ENCODE measurements around the gene PRKACB. TPM values are rescaled to one million over a fixed set of nuclear protein-coding genes. Genes with fewer than 3 reads are reported as not detected.
A peak's percentile ranks its signal among the peaks of the same experiment; 100 is the strongest.

The PRKACB gene
- total RNA-seq (2014; rRNA removed; shearing (Covaris generic)) = 12.5 and 14.6 TPM in 2 replicates

GRCh38 chr1:84143796-84144565, at the start of gene PRKACB:
Gene PRKACB (plus strand): TSS chr1:84144271. CDS start chr1:84144362, 91 bp downstream.
- DNase-seq (ENCODE audit: low spot score) = no peak

- DNase-seq (ENCODE audit: low spot score) = no peak
Measured at GRCh38 chr1:84095308-84095707, 48.8 kb upstream of the PRKACB start.

- no peak for DNase-seq (ENCODE audit: low spot score)
Measured at GRCh38 chr1:84096176-84096575, 47.9 kb upstream of the PRKACB start.

- DNase-seq (ENCODE audit: low spot score) = no peak
Measured at GRCh38 chr1:84101204-84101603, 42.9 kb upstream of the PRKACB start.

- DNase-seq (ENCODE audit: low spot score) = peak; percentile 84
Measured at GRCh38 chr1:84103197-84103992, 40.7 kb upstream of the PRKACB start.

GRCh38 chr1:84107538-84107937, 36.5 kb upstream of the PRKACB start:
- DNase-seq (ENCODE audit: low spot score) = peak; percentile 53

- DNase-seq (ENCODE audit: low spot score) = no peak
Measured at GRCh38 chr1:84107955-84108354, 36.1 kb upstream of the PRKACB start.

GRCh38 chr1:84108900-84109578, 35.0 kb upstream of the PRKACB start:
- DNase-seq (ENCODE audit: low spot score) = no peak

GRCh38 chr1:84110629-84111028, 33.4 kb upstream of the PRKACB start:
- DNase-seq (ENCODE audit: low spot score) = no peak

GRCh38 chr1:84116558-84116957, 27.5 kb upstream of the PRKACB start:
- DNase-seq (ENCODE audit: low spot score) = no peak

- DNase-seq (ENCODE audit: low spot score) = no peak
Measured at GRCh38 chr1:84117868-84118267, 26.2 kb upstream of the PRKACB start.

- no peak for DNase-seq (ENCODE audit: low spot score)
Measured at GRCh38 chr1:84121360-84121759, 22.7 kb upstream of the PRKACB start.

GRCh38 chr1:84122780-84123382, 21.2 kb upstream of the PRKACB start:
- peak; percentile 22 for DNase-seq (ENCODE audit: low spot score)

GRCh38 chr1:84133479-84133878, 10.6 kb upstream of the PRKACB start:
- DNase-seq (ENCODE audit: low spot score) = no peak

- no peak for DNase-seq (ENCODE audit: low spot score)
Measured at GRCh38 chr1:84135341-84135740, 8.7 kb upstream of the PRKACB start.

GRCh38 chr1:84141182-84142003, 2.7 kb upstream of the PRKACB start:
- no peak for DNase-seq (ENCODE audit: low spot score)

- no peak for DNase-seq (ENCODE audit: low spot score)
Measured at GRCh38 chr1:84145068-84145467, 997 bp downstream of the PRKACB start.

GRCh38 chr1:84146411-84147032, 2.5 kb downstream of the PRKACB start:
- peak; percentile 31 for DNase-seq (ENCODE audit: low spot score)

GRCh38 chr1:84148758-84149157, 4.7 kb downstream of the PRKACB start:
- DNase-seq (ENCODE audit: low spot score) = no peak

- DNase-seq (ENCODE audit: low spot score) = no peak
Measured at GRCh38 chr1:84152649-84153056, 8.6 kb downstream of the PRKACB start.

- DNase-seq (ENCODE audit: low spot score) = no peak
Measured at GRCh38 chr1:84155517-84155916, 11.4 kb downstream of the PRKACB start.

Measured in A172 (cell line).